Measurements from ENCODE around the gene PDE6D.

PDE6D gene

DNA sequence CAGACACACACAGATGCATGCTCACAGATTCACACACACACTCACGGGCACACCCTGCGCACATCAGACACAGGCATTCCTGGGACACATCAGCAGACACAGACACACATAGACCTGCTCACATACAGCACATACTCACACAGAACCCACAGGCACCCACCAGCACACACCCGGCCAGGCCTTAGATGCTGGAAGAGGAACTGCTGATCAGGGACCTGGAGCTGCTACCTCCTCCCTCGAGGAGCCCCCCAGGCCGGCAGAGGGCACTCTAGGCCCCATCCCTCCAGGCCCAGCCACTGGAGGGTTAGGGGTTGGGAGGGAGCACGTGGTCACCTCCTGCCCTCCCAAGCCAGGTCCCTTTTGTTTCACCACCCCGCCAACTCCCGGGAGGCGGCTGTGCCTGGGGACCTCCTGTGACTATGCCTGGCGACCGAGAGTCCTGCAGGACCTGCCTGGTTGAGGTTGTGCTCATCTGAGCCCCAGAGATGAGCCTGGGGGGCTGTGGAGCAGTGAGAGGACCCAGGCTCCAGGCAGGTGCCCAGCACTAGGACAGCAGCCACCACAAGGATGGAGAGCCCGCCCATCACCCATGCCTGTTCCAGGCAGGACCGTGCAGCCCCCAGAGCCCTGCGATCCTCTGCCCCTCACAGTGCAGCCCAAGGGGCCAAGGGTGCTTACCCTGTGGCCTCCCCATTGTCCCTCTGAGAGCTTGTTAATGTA lies 93.8 kb downstream of the PDE6D start:
- ChIA-PET CTCF (interaction anchor here (0.6 to 20.4 kb wide), 8 partner anchors 8 to 86 kb away, joined by 3 to 417 read pairs (median 32); partner anchors contain the start of gene PTMA), POLR2A (interaction anchor here (0.5 to 1.1 kb wide), 3 partner anchors 11 to 23 kb away, joined by 3 to 6 read pairs (median 6); partner anchors contain the start of gene PTMA)
- DNase-seq: peak; percentile 79 to 88 (median 87)
- Histone ChIP-seq H3K27ac (ENCODE audit: insufficient read depth in 1 of 2, low read depth in 1 of 2, low read length in 2 of 2, poor library complexity in 1 of 2, severe bottlenecking in 2 of 2) (no peak overlapping the region), H3K9me3 (ENCODE audit: control extremely low read depth in 1 of 5, control insufficient read depth in 4 of 5, insufficient read depth in 2 of 5, low read depth in 1 of 5, low read length in 4 of 5) (no peaks in the 10 kb centered on the region), H3K4me1 (ENCODE audit: control extremely low read depth in 1 of 4, control insufficient read depth in 4 of 4, insufficient read depth in 4 of 4, low read length in 3 of 4) (peaks cover 0 to 34% (median 24%) of the 10 kb centered on the region in 4 experiments), H3K27me3 (replicated peaks in 2 of 5; ENCODE audit: control insufficient read depth in 4 of 5, insufficient read depth in 5 of 5, low read length in 4 of 5) (no peaks in the 10 kb centered on the region), H3K36me3 (ENCODE audit: control insufficient read depth in 4 of 4, insufficient read depth in 4 of 4, low read length in 3 of 4) (no peaks in the 10 kb centered on the region), H3K4me3 (ENCODE audit: control insufficient read depth in 1 of 7, extremely low read depth in 1 of 7, insufficient read depth in 4 of 7, low read depth in 2 of 7, low read length in 6 of 7) (peak overlapping the region in 6 of 7 experiments; percentile 33 to 70 (median 48))
- 15% methylated on average over 11 of the region's 14 CpGs for whole genome bisulfite sequencing (ENCODE audit: insufficient coverage)

DNA sequence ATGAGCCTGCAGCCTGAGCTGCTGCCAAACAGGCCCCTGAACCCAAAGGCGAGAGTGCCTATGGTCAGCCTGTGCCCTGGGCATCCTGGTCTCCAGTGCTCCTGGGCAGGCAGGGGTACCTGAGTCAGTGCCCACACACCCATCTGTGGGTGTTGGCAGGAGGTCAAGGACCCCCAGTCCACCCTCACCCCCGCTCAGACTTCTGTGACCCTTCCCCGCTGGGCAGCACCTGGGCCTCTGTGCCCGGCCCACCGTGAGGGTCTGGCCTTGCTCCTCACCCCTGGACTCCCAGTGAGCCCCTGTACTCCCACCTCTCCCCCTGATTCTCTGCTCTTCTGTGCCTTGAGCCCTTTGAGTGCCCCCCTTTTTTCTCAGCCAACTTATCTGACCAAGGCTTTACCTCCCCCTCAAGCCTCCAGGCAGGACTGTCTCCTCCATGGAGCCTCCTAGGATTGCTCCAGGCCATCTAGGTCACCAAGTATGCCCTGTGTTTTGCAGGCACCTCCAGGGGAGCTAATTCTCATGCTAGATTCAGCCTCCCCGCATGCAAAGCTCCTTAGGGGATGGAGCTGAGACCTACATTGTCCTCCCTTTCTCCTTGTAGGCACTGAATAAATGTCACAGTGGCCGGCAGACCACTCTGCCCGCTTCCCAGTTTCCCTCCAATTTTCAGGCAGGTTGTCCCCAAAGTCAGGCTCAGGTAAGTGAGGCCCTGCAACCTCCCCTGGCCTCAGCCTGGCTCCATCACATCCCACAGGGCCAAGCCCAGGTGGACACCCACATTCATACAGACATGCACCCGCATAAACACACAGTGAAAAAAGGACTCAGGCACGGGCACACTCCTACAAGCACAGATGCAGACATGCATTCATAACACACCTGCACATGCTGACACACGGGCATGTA lies 94.6 kb downstream of the PDE6D start:
- Histone ChIP-seq H3K9me3 (ENCODE audit: control extremely low read depth in 1 of 5, control insufficient read depth in 4 of 5, insufficient read depth in 2 of 5, low read depth in 1 of 5, low read length in 4 of 5) (no peaks in the 10 kb centered on the region), H3K4me1 (ENCODE audit: control extremely low read depth in 1 of 4, control insufficient read depth in 4 of 4, insufficient read depth in 4 of 4, low read length in 3 of 4) (peaks cover 0 to 42% (median 29%) of the 10 kb centered on the region in 4 experiments), H3K4me3 (ENCODE audit: control insufficient read depth in 1 of 7, extremely low read depth in 1 of 7, insufficient read depth in 4 of 7, low read depth in 2 of 7, low read length in 6 of 7) (no peak overlapping the region), H3K27me3 (replicated peaks in 2 of 5; ENCODE audit: control insufficient read depth in 4 of 5, insufficient read depth in 5 of 5, low read length in 4 of 5) (no peaks in the 10 kb centered on the region), H3K36me3 (ENCODE audit: control insufficient read depth in 4 of 4, insufficient read depth in 4 of 4, low read length in 3 of 4) (no peaks in the 10 kb centered on the region), H3K27ac (ENCODE audit: insufficient read depth in 1 of 2, low read depth in 1 of 2, low read length in 2 of 2, poor library complexity in 1 of 2, severe bottlenecking in 2 of 2) (no peak overlapping the region)
- POLR2A ChIA-PET: interaction anchor here (0.5 to 1.6 kb wide), 5 partner anchors 12 to 167 kb away, joined by 3 to 6 read pairs (median 6); partner anchors contain the start of gene PTMA
- DNase-seq: no peak
- CTCF ChIA-PET: interaction anchor here (1.0 to 20.4 kb wide), 7 partner anchors 9 to 85 kb away, joined by 3 to 417 read pairs (median 51); partner anchors contain the start of gene PTMA
- WGBS (ENCODE audit: insufficient coverage): 89% methylated on average over 9 of the region's 11 CpGs

DNA sequence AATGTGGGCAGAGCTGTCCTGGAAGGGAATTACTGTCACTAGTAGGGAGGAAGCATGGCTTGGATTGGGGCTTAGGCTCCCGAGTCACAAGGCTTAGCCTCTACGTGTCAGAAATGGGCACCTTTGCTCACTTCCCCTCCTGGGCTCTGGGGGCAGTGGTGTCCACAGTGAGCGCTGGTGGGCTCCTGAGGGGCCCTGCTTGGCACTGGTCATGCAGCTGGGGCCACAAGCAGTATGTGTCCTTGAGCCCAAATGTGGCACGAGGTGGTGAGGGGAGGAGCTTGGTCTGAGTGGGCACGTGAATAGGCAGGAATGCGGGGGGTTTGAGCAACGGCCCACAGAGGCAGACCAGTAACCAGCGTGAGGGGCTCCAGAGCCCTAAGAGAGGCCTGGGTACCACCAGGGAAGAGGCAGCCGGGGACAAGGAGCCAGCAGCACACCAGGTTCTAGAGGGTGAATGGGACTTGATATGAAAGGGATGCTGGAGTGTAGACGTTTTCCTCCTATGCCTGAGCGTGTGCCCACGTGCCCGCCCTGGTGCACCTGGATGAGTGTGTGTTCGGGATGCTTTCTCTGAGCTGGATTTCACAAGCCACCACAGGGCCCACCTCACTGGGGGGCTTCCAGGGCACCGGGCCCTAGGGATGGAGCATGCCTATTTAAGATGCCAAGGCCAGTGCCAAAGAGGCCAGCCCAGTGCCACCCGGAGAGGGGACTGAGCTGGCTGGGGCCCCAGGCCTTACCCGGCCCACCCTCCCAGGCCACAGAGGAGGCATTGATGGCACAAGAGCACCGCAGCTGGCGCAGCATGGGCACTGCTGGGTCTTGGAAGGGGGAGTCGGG lies 95.5 kb downstream of the PDE6D start:
- no peak for DNase-seq
- 95% methylated on average over 18 of the region's 20 CpGs for WGBS (ENCODE audit: insufficient coverage)
- ChIA-PET POLR2A (interaction anchor here (0.6 to 1.6 kb wide), 3 partner anchors 23 to 168 kb away, joined by 3 to 6 read pairs (median 3); partner anchors contain the start of gene PTMA), CTCF (interaction anchor here (1.8 to 20.4 kb wide), 6 partner anchors 10 to 74 kb away, joined by 4 to 417 read pairs (median 79); partner anchors contain the start of gene PTMA)
- H3K4me3 ChIP-seq (ENCODE audit: control insufficient read depth in 1 of 7, extremely low read depth in 1 of 7, insufficient read depth in 4 of 7, low read depth in 2 of 7, low read length in 6 of 7): no peak overlapping the region
- no peaks in the 10 kb centered on the region for H3K9me3 ChIP-seq (ENCODE audit: control extremely low read depth in 1 of 5, control insufficient read depth in 4 of 5, insufficient read depth in 2 of 5, low read depth in 1 of 5, low read length in 4 of 5)
- peaks cover 0 to 46% (median 36%) of the 10 kb centered on the region in 4 experiments for H3K4me1 ChIP-seq (ENCODE audit: control extremely low read depth in 1 of 4, control insufficient read depth in 4 of 4, insufficient read depth in 4 of 4, low read length in 3 of 4)
- H3K27me3 ChIP-seq (replicated peaks in 2 of 5; ENCODE audit: control insufficient read depth in 4 of 5, insufficient read depth in 5 of 5, low read length in 4 of 5): no peaks in the 10 kb centered on the region
- no peaks in the 10 kb centered on the region for H3K36me3 ChIP-seq (ENCODE audit: control insufficient read depth in 4 of 4, insufficient read depth in 4 of 4, low read length in 3 of 4)
- no peak overlapping the region for H3K27ac ChIP-seq (ENCODE audit: insufficient read depth in 1 of 2, low read depth in 1 of 2, low read length in 2 of 2, poor library complexity in 1 of 2, severe bottlenecking in 2 of 2)

DNA sequence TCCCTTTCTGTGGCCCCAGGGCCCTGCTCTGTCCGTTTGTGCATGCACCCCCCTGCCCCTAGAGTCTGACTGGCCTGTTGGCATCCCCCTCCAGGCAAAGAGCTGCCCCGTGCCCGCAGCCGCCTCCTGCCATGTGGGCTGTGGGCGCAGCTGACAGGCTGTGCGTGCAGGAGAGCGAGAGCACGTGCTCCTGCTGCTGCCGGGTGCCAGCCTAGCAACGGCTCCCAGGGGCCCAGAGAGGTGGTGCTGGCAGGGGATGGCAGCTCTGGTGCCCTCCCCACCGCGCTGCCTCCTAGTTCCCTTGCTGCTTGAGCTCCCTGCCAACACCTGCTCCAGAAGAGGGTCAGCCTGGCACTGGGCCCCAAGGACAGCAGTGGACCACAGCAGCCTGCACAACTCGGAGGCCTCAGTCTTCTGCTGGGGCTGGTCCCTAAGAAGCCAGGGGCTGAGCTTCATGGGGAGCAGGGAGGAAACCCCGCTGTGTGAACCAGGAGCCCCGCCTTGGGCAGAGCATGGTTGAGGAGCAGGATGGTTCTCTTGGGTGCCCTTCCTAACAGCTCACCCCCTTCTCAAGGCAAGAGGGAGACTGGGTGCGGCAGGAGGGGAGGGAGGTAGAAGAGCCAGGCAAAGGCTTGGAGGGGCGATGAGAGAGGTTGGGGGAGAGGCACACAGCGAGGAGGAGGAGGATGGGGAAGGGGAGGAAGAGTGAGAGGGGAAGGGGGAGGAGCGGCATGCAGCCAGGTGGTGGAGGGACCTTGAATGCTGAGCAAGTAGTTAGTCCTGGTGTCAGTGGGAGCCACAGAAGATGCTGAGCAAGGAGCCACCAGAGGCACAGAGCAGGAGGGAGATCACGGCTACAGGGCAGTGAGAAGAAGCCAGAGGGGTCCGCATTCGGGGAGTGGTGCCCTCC lies 96.5 kb downstream of the PDE6D start:
- no peak for DNase-seq
- WGBS (ENCODE audit: insufficient coverage): 86% methylated on average over 18 of the region's 22 CpGs
- CTCF ChIA-PET: interaction anchor here (1.1 to 20.4 kb wide), 7 partner anchors 10 to 73 kb away, joined by 4 to 417 read pairs (median 51); partner anchors contain the start of gene PTMA
- H3K27me3 ChIP-seq (replicated peaks in 2 of 5; ENCODE audit: control insufficient read depth in 4 of 5, insufficient read depth in 5 of 5, low read length in 4 of 5): no peaks in the 10 kb centered on the region
- no peaks in the 10 kb centered on the region for H3K36me3 ChIP-seq (ENCODE audit: control insufficient read depth in 4 of 4, insufficient read depth in 4 of 4, low read length in 3 of 4)
- POLR2A ChIA-PET: interaction anchor here (0.6 to 1.6 kb wide), 4 partner anchors 10 to 26 kb away, joined by 3 to 6 read pairs (median 4); partner anchors contain the start of gene PTMA
- H3K4me1 ChIP-seq (ENCODE audit: control extremely low read depth in 1 of 4, control insufficient read depth in 4 of 4, insufficient read depth in 4 of 4, low read length in 3 of 4): peaks cover 0 to 46% (median 37%) of the 10 kb centered on the region in 4 experiments
- no peak overlapping the region for H3K4me3 ChIP-seq (ENCODE audit: control insufficient read depth in 1 of 7, extremely low read depth in 1 of 7, insufficient read depth in 4 of 7, low read depth in 2 of 7, low read length in 6 of 7)
- no peak overlapping the region for H3K27ac ChIP-seq (ENCODE audit: insufficient read depth in 1 of 2, low read depth in 1 of 2, low read length in 2 of 2, poor library complexity in 1 of 2, severe bottlenecking in 2 of 2)
- no peaks in the 10 kb centered on the region for H3K9me3 ChIP-seq (ENCODE audit: control extremely low read depth in 1 of 5, control insufficient read depth in 4 of 5, insufficient read depth in 2 of 5, low read depth in 1 of 5, low read length in 4 of 5)

DNA sequence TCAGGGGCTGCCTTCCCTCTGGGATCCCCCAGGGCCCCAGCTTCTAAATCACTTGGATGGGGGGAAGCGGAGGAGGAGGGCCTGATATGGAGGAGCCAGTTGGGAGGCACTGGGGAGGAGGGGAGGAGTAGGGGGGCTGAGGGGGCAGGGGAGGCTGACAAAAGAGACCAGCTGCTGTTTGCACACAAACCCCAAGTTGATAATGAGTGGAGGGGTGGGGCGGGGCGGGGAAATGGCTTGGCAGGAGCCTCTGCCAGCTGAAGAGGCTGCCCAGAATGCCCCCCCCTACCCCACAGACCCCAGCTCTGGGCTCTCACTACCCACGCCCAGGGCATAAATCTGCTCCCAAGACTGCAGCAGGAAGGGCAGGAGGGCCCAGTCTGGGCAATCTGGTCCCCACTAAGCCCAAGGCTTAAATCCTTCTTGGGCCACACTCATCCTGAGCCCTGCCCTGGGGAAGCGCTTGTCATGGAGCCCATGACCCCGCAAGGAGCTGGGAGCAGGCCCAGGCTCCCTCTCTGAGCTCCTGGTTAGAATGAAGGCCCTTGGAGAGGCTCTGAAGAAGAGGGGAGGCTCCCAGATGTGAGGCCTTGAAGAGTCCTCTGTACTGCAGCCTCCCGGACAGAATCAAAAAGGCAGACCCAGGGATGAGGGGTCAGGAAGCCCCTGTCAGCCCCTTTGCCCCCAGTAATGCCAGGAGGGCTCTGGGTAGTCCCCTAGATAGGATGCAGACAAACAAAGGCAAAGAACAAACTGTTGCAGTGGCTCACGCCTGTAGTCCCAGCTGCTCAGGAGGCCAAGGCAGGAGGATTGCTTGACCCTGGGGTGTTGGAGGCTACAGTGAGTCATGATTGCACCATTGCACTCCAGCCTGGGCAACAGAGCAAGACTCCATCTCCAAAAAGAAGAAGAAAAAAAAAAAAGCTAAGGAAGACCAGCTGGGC lies 97.5 kb downstream of the PDE6D start:
- Histone ChIP-seq H3K27me3 (replicated peaks in 2 of 5; ENCODE audit: control insufficient read depth in 4 of 5, insufficient read depth in 5 of 5, low read length in 4 of 5) (no peaks in the 10 kb centered on the region), H3K4me1 (ENCODE audit: control extremely low read depth in 1 of 4, control insufficient read depth in 4 of 4, insufficient read depth in 4 of 4, low read length in 3 of 4) (peaks cover 0 to 49% (median 37%) of the 10 kb centered on the region in 4 experiments), H3K4me3 (ENCODE audit: control insufficient read depth in 1 of 7, extremely low read depth in 1 of 7, insufficient read depth in 4 of 7, low read depth in 2 of 7, low read length in 6 of 7) (no peak overlapping the region), H3K27ac (ENCODE audit: insufficient read depth in 1 of 2, low read depth in 1 of 2, low read length in 2 of 2, poor library complexity in 1 of 2, severe bottlenecking in 2 of 2) (no peak overlapping the region), H3K9me3 (ENCODE audit: control extremely low read depth in 1 of 5, control insufficient read depth in 4 of 5, insufficient read depth in 2 of 5, low read depth in 1 of 5, low read length in 4 of 5) (no peaks in the 10 kb centered on the region), H3K36me3 (ENCODE audit: control insufficient read depth in 4 of 4, insufficient read depth in 4 of 4, low read length in 3 of 4) (no peaks in the 10 kb centered on the region)
- POLR2A ChIA-PET: interaction anchor here (0.6 to 2.1 kb wide), 5 partner anchors 11 to 166 kb away, joined by 3 to 6 read pairs (median 4); partner anchors contain the start of gene PTMA
- WGBS (ENCODE audit: insufficient coverage): 92% methylated on average over 5 of the region's 8 CpGs
- CTCF ChIA-PET: interaction anchor here (1.0 to 20.4 kb wide), 6 partner anchors 9 to 70 kb away, joined by 3 to 417 read pairs (median 79); partner anchors contain the start of gene PTMA
- DNase-seq: no peak
